K562 (cell line): ENCODE data around the gene GLIPR2. TPM values are rescaled to one million over a fixed set of nuclear protein-coding genes. Genes with fewer than 3 reads are reported as not detected.

Source experiments
- RREB1 ChIP-seq: fragments of 250-450 bp; sonication (Bioruptor Pico); IDR thresholded peaks from 2 replicates; pipeline ENCODE4 v1.4.0; 2020
- XRCC4 ChIP-seq: IDR thresholded peaks from one replicate; pipeline ENCODE4 v1.6.1; 2011; ENCODE audit not compliant: insufficient read depth, insufficient read length; ENCODE audit errors: extremely low read depth
- ZBTB9 ChIP-seq: fragments of 450-650 bp; formaldehyde crosslinking; IDR thresholded peaks from 2 replicates; pipeline ENCODE4 v1.4.0; 2020; ENCODE audit warnings: mild to moderate bottlenecking, moderate library complexity
- polyA plus RNA-seq, 8 experiments: library from polyadenylated mRNA; depleted of rRNA in 4 of 8; stranded (reverse) in 5 of 8; unstranded in 3 of 8; fragments of >200 nt; fragmentation: Nextera tagmentation in 2 of 8; fragmentation: Illumina TruSeq in 1 of 8; extraction: Ambion mirVana in 2 of 8; extraction: Trizol in 1 of 8; gene quantifications; 2 replicates each; pipeline versions ENCODE4 v1.2.1 to v1.2.3, GENCODE V29; 2011 to 2014; ENCODE audit warnings: inconsistent platforms in 1 of 8, missing spikeins in 1 of 8
- total RNA-seq, 7 experiments: library from RNA; depleted of rRNA in 6 of 7; stranded (reverse); fragments of >200 nt in 6 of 7; fragmentation: Illumina TruSeq in 2 of 7; extraction: Trizol in 2 of 7; gene quantifications; 2 replicates each; pipeline versions ENCODE4 v1.2.1 to v1.2.3, GENCODE V29; 2011 to 2021; ENCODE audit warnings: low replicate concordance in 1 of 7
- TF ChIP-seq, protein P1 (sequence below): fragments of 450-650 bp; IDR thresholded peaks from 2 replicates; pipeline ENCODE4 v1.6.1; 2016; ENCODE audit warnings: borderline replicate concordance

Gene GLIPR2
- total and polyA plus RNA-seq, 9 of the 15 experiments (the other 6 are each of a cell fraction or from before 2014, with no cell fraction given) = 1.4 to 8.8 (median 2.9) TPM

- TF ChIP-seq RREB1 (CRISPR knock-in tag) (no peak), ZBTB9 (CRISPR knock-in tag) (no peak), XRCC4 (no peak)
- TF ChIP-seq, protein P1, sequence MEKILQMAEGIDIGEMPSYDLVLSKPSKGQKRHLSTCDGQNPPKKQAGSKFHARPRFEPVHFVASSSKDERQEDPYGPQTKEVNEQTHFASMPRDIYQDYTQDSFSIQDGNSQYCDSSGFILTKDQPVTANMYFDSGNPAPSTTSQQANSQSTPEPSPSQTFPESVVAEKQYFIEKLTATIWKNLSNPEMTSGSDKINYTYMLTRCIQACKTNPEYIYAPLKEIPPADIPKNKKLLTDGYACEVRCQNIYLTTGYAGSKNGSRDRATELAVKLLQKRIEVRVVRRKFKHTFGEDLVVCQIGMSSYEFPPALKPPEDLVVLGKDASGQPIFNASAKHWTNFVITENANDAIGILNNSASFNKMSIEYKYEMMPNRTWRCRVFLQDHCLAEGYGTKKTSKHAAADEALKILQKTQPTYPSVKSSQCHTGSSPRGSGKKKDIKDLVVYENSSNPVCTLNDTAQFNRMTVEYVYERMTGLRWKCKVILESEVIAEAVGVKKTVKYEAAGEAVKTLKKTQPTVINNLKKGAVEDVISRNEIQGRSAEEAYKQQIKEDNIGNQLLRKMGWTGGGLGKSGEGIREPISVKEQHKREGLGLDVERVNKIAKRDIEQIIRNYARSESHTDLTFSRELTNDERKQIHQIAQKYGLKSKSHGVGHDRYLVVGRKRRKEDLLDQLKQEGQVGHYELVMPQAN = no peak
Observed at GRCh38 chr9:36189976-36190375, 53.4 kb downstream of the GLIPR2 start (continued).
